Measurements from ENCODE around the gene ST14. TPM values are rescaled to one million over a fixed set of nuclear protein-coding genes. Genes with fewer than 3 reads are reported as not detected.

Gene ST14
- polyA plus RNA-seq, 1 donor (not counting 4 experiments of a cell fraction or from before 2014, with no cell fraction given) = 45.8 TPM

DNA sequence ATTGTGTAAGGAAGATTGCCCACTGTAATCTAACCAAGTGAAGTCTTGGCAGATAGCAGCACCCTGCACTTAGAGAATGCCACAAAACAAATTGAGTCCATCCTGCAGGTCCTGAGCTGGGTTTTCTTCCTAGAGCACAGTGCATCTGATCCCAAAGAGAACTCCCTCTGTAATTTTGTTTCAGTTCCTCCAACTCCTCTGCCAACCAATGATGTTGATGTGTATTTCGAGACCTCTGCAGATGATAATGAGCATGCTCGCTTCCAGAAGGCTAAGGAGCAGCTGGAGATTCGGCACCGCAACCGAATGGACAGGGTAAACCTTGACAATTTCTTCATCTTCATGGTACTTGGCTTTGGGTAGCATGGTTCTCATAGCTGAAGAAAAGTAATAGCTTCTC is 33.1 kb upstream of the ST14 start:
- no peaks in the 10 kb centered on the region for H3K27me3 ChIP-seq (ENCODE audit: control insufficient read depth, extremely low read depth, insufficient read depth, low read length)
- FAIRE-seq = no peak
- H3K9ac ChIP-seq (ENCODE audit: control insufficient read depth, extremely low read depth, insufficient read depth, low read length) = no peak overlapping the region
- peaks cover 46 to 57% of the 10 kb centered on the region in 2 experiments for H3K36me3 ChIP-seq (ENCODE audit: control insufficient read depth in 2 of 2, extremely low read depth in 1 of 2, insufficient read depth in 2 of 2, low read length in 2 of 2)
- H3K9me3 ChIP-seq (ENCODE audit: control insufficient read depth, low read depth, low read length) = no peaks in the 10 kb centered on the region
- no peak for TF ChIP-seq EZH2 (IDR thresholded peaks at IDR 0.05; ENCODE audit: low read length)
- no peak for TF ChIP-seq CTCF (optimal IDR thresholded peaks at IDR 0.05 in 1 of 3, IDR thresholded peaks at IDR 0.05 in 1 of 3, conservative IDR thresholded peaks at IDR 0.05 in 1 of 3; ENCODE audit: extremely low read depth in 1 of 3, insufficient read depth in 2 of 3, low read length in 3 of 3)
- no peak overlapping the region for H3K27ac ChIP-seq (ENCODE audit: control insufficient read depth, insufficient read depth, low read length)
- no peak overlapping the region for H2AFZ ChIP-seq (ENCODE audit: control insufficient read depth, low read length)
- dilution Hi-C loops (cut with MboI; ENCODE audit: extremely low pct_ligation_motif_present, low sequenced_read_pairs) = loop anchor here (25.0 kb wide), 1 partner anchor 189 kb away; no protein-coding TSS in a partner anchor
- peaks cover 13% of the 10 kb centered on the region for H3K79me2 ChIP-seq (ENCODE audit: control insufficient read depth, insufficient read depth, low read length)
- DNase-seq (ENCODE audit: low read depth, low spot score) = no peak
- H3K4me2 ChIP-seq (ENCODE audit: control insufficient read depth, extremely low read depth, insufficient read depth, low read depth, low read length) = no peak overlapping the region
- no peaks in the 10 kb centered on the region for H4K20me1 ChIP-seq (ENCODE audit: control insufficient read depth, extremely low read depth, insufficient read depth, low read length)
- H3K4me3 ChIP-seq (ENCODE audit: control insufficient read depth in 2 of 3, extremely low read depth in 1 of 3, insufficient read depth in 2 of 3, low read depth in 1 of 3, low read length in 3 of 3) = no peak overlapping the region
- peaks cover 2% of the 10 kb centered on the region for H3K9me1 ChIP-seq (ENCODE audit: control insufficient read depth, extremely low read depth, insufficient read depth, low read length)
- peaks cover 10% of the 10 kb centered on the region for H3K4me1 ChIP-seq (ENCODE audit: control insufficient read depth, extremely low read depth, insufficient read depth, low read length)

DNA sequence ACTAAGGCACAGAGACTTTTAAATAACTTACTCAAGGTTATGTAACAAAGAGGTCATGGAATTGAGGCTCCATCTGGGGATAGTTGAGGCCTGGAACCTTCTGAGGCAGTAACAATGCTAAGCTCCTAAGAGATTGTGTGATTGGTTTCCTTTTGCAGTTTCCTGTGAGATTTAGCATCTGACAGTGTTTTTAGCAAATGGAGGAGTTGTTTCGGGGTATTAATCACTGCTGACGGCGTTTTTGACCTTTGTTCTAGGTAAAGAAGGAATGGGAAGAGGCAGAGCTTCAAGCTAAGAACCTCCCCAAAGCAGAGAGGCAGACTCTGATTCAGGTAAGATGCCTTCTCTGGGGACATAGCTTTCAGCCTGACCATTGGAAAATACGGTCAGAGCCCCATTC is 32.1 kb upstream of the ST14 start:
- H3K9me3 ChIP-seq (ENCODE audit: control insufficient read depth, low read depth, low read length) = no peaks in the 10 kb centered on the region
- FAIRE-seq (no peak), DNase-seq (ENCODE audit: low read depth, low spot score) (no peak)
- H3K9me1 ChIP-seq (ENCODE audit: control insufficient read depth, extremely low read depth, insufficient read depth, low read length) = peaks cover 2% of the 10 kb centered on the region
- H3K27ac ChIP-seq (ENCODE audit: control insufficient read depth, insufficient read depth, low read length) = no peak overlapping the region
- TF ChIP-seq CTCF (optimal IDR thresholded peaks at IDR 0.05 in 1 of 3, IDR thresholded peaks at IDR 0.05 in 1 of 3, conservative IDR thresholded peaks at IDR 0.05 in 1 of 3; ENCODE audit: extremely low read depth in 1 of 3, insufficient read depth in 2 of 3, low read length in 3 of 3) (no peak), EZH2 (IDR thresholded peaks at IDR 0.05; ENCODE audit: low read length) (no peak)
- H3K36me3 ChIP-seq (ENCODE audit: control insufficient read depth in 2 of 2, extremely low read depth in 1 of 2, insufficient read depth in 2 of 2, low read length in 2 of 2) = peaks cover 43 to 55% of the 10 kb centered on the region in 2 experiments
- no peaks in the 10 kb centered on the region for H3K27me3 ChIP-seq (ENCODE audit: control insufficient read depth, extremely low read depth, insufficient read depth, low read length)
- no peaks in the 10 kb centered on the region for H4K20me1 ChIP-seq (ENCODE audit: control insufficient read depth, extremely low read depth, insufficient read depth, low read length)
- H3K79me2 ChIP-seq (ENCODE audit: control insufficient read depth, insufficient read depth, low read length) = peaks cover 13% of the 10 kb centered on the region
- H3K9ac ChIP-seq (ENCODE audit: control insufficient read depth, extremely low read depth, insufficient read depth, low read length) = no peak overlapping the region
- no peak overlapping the region for H3K4me2 ChIP-seq (ENCODE audit: control insufficient read depth, extremely low read depth, insufficient read depth, low read depth, low read length)
- no peak overlapping the region for H3K4me3 ChIP-seq (ENCODE audit: control insufficient read depth in 2 of 3, extremely low read depth in 1 of 3, insufficient read depth in 2 of 3, low read depth in 1 of 3, low read length in 3 of 3)
- dilution Hi-C loops (cut with MboI; ENCODE audit: extremely low pct_ligation_motif_present, low sequenced_read_pairs) = loop anchor here (25.0 kb wide), 1 partner anchor 190 kb away; no protein-coding TSS in a partner anchor
- H3K4me1 ChIP-seq (ENCODE audit: control insufficient read depth, extremely low read depth, insufficient read depth, low read length) = peaks cover 15% of the 10 kb centered on the region
- H2AFZ ChIP-seq (ENCODE audit: control insufficient read depth, low read length) = no peak overlapping the region

All from keratinocyte (primary cell).